ENCODE data around the gene ZNF497.

ZNF497 gene

DNA sequence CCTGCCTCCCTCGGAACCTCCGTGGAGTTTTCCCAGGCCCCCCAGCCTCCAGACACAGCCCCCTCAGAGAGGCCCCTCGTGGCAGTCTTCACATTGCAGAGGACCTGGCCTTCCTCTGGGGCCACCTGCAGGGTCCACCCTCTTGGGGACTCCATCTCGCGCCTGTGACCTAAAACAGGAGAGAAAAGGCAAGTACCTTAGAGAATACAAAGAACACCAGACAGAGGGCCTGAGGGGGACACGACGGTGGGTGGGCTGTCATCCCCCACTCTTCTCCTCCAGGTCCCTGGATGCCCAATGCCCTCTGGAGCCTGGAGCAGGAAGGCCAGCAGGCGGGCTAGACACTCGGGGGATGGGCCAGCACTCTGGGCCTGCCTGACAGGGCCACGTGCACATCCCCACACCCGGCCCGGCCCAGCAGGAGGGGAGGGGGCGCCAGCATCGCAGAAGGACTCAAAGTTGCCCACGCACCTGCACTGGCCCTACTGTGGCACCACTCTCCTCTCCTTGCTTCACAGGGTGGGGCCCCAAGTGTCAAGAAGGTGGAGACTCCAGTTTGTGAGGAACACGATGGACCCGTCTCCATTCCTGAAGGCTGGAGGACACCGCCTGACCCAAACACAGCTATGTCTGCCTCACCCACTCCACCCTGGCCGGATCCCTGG lies 4.9 kb downstream of the ZNF497 start:
- TF ChIP-seq, protein P1, sequence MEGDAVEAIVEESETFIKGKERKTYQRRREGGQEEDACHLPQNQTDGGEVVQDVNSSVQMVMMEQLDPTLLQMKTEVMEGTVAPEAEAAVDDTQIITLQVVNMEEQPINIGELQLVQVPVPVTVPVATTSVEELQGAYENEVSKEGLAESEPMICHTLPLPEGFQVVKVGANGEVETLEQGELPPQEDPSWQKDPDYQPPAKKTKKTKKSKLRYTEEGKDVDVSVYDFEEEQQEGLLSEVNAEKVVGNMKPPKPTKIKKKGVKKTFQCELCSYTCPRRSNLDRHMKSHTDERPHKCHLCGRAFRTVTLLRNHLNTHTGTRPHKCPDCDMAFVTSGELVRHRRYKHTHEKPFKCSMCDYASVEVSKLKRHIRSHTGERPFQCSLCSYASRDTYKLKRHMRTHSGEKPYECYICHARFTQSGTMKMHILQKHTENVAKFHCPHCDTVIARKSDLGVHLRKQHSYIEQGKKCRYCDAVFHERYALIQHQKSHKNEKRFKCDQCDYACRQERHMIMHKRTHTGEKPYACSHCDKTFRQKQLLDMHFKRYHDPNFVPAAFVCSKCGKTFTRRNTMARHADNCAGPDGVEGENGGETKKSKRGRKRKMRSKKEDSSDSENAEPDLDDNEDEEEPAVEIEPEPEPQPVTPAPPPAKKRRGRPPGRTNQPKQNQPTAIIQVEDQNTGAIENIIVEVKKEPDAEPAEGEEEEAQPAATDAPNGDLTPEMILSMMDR (IDR thresholded peaks at IDR 0.05; ENCODE audit: insufficient read depth, low read length, poor library complexity, severe bottlenecking), result no peak
- no peak for TF ChIP-seq EZH2phosphoT487 (conservative IDR thresholded peaks at IDR 0.05; ENCODE audit: low read length)
- no peaks in the 10 kb centered on the region for H3K27me3 ChIP-seq (ENCODE audit: low read length)
- no peaks in the 10 kb centered on the region for H3K9me2 ChIP-seq (replicated peaks; ENCODE audit: insufficient read depth, low read length)
- no peak overlapping the region for H3K4me2 ChIP-seq (ENCODE audit: low read depth, low read length, poor library complexity, severe bottlenecking)
- H3K27ac ChIP-seq (ENCODE audit: low read depth, low read length), result no peak overlapping the region
- no peak overlapping the region for H3K4me3 ChIP-seq (ENCODE audit: insufficient read depth, low read length, poor library complexity, severe bottlenecking)
- no peaks in the 10 kb centered on the region for H4K20me1 ChIP-seq (ENCODE audit: low read depth, low read length)
- H3K9me3 ChIP-seq (ENCODE audit: insufficient read depth, low read length), result no peaks in the 10 kb centered on the region
- 0 out of 2 replicates have a peak, but pooled peaks cover 5% of the 10 kb centered on the region for H3F3A ChIP-seq (ENCODE audit: insufficient read depth)
- no peaks in the 10 kb centered on the region for H3K36me3 ChIP-seq (ENCODE audit: low read length)
- H2AFZ ChIP-seq (ENCODE audit: low read depth, low read length, severe bottlenecking), result no peak overlapping the region
- no peaks in the 10 kb centered on the region for H3K79me2 ChIP-seq (ENCODE audit: insufficient read depth, low read length)
- no peak overlapping the region for H3K9ac ChIP-seq (ENCODE audit: low read length)

DNA sequence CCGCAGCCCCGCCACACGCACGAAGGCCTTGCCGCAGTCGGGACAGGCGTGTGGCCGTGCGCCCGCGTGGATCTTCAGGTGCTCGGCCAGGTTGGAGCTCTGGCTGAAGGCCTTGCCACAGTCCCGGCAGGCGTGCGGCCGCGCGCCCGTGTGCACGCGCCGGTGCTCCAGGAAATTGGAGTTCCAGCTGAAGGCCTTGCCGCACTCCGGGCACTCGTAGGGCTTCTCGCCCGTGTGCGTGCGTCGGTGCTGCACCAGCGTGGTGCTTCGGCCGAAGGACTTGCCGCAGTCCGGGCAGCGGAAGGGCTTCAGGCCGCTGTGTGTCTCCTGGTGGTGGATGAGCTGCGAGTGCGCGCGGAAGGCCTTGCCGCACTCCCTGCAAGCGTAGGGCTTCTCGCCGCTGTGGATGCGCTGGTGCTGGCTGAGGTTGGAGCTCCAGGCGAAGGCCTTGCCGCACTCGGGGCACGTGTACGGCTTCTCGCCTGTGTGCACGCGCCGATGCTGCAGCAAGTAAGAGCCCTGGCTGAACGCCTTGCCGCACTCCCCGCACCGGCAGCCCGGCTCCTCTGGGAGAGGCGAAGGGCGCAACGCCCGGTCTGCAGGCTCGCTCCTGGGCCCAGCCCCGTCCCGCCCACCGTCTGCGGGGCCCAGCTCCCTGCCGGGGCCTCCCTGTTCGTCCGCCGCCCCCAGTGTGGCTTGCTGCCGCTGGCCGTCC lies 5.6 kb downstream of the ZNF497 start:
- Histone ChIP-seq H3K27ac (ENCODE audit: low read depth, low read length) (no peak overlapping the region), H3K9me2 (replicated peaks; ENCODE audit: insufficient read depth, low read length) (no peaks in the 10 kb centered on the region), H2AFZ (ENCODE audit: low read depth, low read length, severe bottlenecking) (no peak overlapping the region), H3K9ac (ENCODE audit: low read length) (no peak overlapping the region), H3K9me3 (ENCODE audit: insufficient read depth, low read length) (no peaks in the 10 kb centered on the region), H3K4me2 (ENCODE audit: low read depth, low read length, poor library complexity, severe bottlenecking) (no peak overlapping the region), H3K36me3 (ENCODE audit: low read length) (no peaks in the 10 kb centered on the region), H3K79me2 (ENCODE audit: insufficient read depth, low read length) (no peaks in the 10 kb centered on the region), H3K4me3 (ENCODE audit: insufficient read depth, low read length, poor library complexity, severe bottlenecking) (no peak overlapping the region), H3K27me3 (ENCODE audit: low read length) (no peaks in the 10 kb centered on the region), H4K20me1 (ENCODE audit: low read depth, low read length) (no peaks in the 10 kb centered on the region), H3F3A (ENCODE audit: insufficient read depth) (0 out of 2 replicates have a peak, but pooled peaks cover 5% of the 10 kb centered on the region)
- TF ChIP-seq, protein P1 (IDR thresholded peaks at IDR 0.05; ENCODE audit: insufficient read depth, low read length, poor library complexity, severe bottlenecking), result no peak
- no peak for TF ChIP-seq EZH2phosphoT487 (conservative IDR thresholded peaks at IDR 0.05; ENCODE audit: low read length)

DNA sequence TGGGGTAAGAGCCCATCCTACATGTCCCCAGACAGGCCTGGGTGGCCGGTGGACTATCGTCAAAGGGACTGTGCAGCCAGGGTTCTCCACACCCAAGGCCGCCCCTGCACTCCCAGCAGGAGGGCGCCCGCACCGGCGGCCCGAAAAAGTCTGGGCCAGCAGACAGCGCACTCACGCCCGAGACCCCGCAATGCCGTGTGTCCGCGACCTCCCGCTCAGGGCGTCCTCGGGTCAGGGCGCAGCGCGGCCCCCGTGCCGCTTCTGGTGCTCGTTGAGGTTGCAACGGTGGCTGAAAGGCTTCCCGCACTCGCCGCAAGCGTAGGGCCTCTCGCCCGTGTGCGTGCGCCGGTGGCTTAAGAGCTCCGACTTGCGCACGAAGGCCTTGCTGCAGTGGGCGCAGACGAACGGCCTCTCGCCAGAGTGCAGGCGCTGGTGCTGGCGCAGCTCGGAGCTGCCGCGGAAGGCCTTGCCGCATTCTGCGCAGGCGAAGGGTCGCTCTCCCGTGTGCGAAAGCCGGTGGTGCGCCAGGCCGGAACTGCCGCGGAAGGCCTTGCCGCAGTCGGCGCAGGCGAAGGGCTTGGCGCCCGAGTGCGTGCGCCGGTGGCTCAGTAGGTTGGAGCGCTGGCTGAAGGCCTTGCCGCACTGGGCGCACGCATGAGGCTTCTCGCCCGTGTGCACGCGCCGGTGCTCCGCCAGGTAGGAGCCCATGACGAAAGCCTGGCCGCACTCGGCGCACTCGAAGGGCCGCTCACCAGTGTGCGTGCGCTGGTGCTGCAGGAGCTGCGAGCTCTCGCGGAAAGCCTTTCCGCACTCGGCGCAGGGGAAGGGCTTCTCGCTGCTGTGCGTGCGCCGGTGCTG lies 6.4 kb downstream of the ZNF497 start:
- no peaks in the 10 kb centered on the region for H3K36me3 ChIP-seq (ENCODE audit: low read length)
- H2AFZ ChIP-seq (ENCODE audit: low read depth, low read length, severe bottlenecking), result no peak overlapping the region
- no peaks in the 10 kb centered on the region for H3K79me2 ChIP-seq (ENCODE audit: insufficient read depth, low read length)
- H3K9me3 ChIP-seq (ENCODE audit: insufficient read depth, low read length), result no peaks in the 10 kb centered on the region
- H3K27me3 ChIP-seq (ENCODE audit: low read length), result no peaks in the 10 kb centered on the region
- 0 out of 2 replicates have a peak, but pooled peaks cover 5% of the 10 kb centered on the region for H3F3A ChIP-seq (ENCODE audit: insufficient read depth)
- H3K27ac ChIP-seq (ENCODE audit: low read depth, low read length), result no peak overlapping the region
- H3K4me2 ChIP-seq (ENCODE audit: low read depth, low read length, poor library complexity, severe bottlenecking), result no peak overlapping the region
- TF ChIP-seq EZH2phosphoT487 (conservative IDR thresholded peaks at IDR 0.05; ENCODE audit: low read length), result no peak
- TF ChIP-seq, protein P1 (IDR thresholded peaks at IDR 0.05; ENCODE audit: insufficient read depth, low read length, poor library complexity, severe bottlenecking), result no peak
- no peaks in the 10 kb centered on the region for H4K20me1 ChIP-seq (ENCODE audit: low read depth, low read length)
- H3K9me2 ChIP-seq (replicated peaks; ENCODE audit: insufficient read depth, low read length), result no peaks in the 10 kb centered on the region
- no peak overlapping the region for H3K4me3 ChIP-seq (ENCODE audit: insufficient read depth, low read length, poor library complexity, severe bottlenecking)
- no peak overlapping the region for H3K9ac ChIP-seq (ENCODE audit: low read length)

Measured in SU-DHL-6 (cell line).